Parathyroid adenoma (tissue), 2 donors: ENCODE measurements around the gene NCAN.
"Not testable (repeated sequence)": the region's sequence is repeated elsewhere in the genome, so short reads cannot be mapped to it uniquely, and the experiment has no call there.

Experiments
- H2AFZ ChIP-seq: fragments of 300-600 bp; sonication (generic); one replicate; pipeline ENCODE4 v1.7.0; 2017; ENCODE audit warnings: antibody characterized with exemption, mild to moderate bottlenecking
- H3K27ac ChIP-seq: fragments of 300-600 bp; sonication (generic); one replicate; pipeline ENCODE4 v1.7.0; 2017
- H3K27me3 ChIP-seq: fragments of 300-600 bp; sonication (generic); one replicate; pipeline ENCODE4 v1.7.0; 2017; ENCODE audit warnings: low read length; ENCODE audit not compliant: control insufficient read depth, insufficient read depth
- H3K36me3 ChIP-seq: fragments of 300-600 bp; sonication (generic); one replicate; pipeline ENCODE4 v1.7.0; 2017; ENCODE audit warnings: low read length; ENCODE audit not compliant: control insufficient read depth, insufficient read depth
- H3K4me1 ChIP-seq: fragments of 300-600 bp; sonication (generic); one replicate; pipeline ENCODE4 v1.7.0; 2017; ENCODE audit warnings: control low read depth
- H3K4me2 ChIP-seq: fragments of 300-600 bp; sonication (generic); one replicate; pipeline ENCODE4 v1.7.0; 2017; ENCODE audit warnings: low read length
- H3K4me3 ChIP-seq: fragments of 300-600 bp; sonication (generic); one replicate; pipeline ENCODE4 v1.7.0; 2017; ENCODE audit warnings: low read depth, low read length
- H3K79me2 ChIP-seq: fragments of 300-600 bp; sonication (generic); one replicate; pipeline ENCODE4 v1.7.0; 2017; ENCODE audit warnings: control low read depth
- H3K9ac ChIP-seq: fragments of 300-600 bp; sonication (generic); one replicate; pipeline ENCODE4 v1.7.0; 2017; ENCODE audit warnings: mild to moderate bottlenecking
- H3K9me3 ChIP-seq: fragments of 300-600 bp; sonication (generic); one replicate; pipeline ENCODE4 v1.7.0; 2017; ENCODE audit warnings: low read length; ENCODE audit not compliant: control insufficient read depth
- CTCF ChIP-seq: fragments of 300-600 bp; sonication (generic); IDR thresholded peaks from one replicate; pipeline ENCODE4 v1.7.0; 2017; ENCODE audit warnings: antibody characterized with exemption, mild to moderate bottlenecking
- donor health status: primary hyperparathyroidism.

NCAN gene

DNA sequence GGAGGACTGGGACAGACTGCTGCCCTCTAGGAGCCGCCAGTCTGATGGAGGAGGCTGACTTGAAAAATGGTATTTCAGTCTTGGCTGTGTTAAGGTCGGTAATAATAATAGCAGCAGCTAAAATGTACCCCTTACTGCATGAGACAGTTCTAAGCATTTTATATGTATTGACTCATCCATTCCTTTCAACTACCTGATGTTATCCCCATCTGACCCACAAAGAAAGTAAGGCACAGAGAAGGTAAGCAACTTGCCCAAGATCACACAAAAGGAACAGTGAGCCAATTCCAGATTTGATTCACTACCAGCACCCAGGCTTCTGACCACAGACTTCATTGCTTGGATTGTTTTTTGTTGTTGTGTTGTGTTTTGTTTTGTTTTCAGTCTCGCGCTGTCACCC, 4.0 kb downstream of the NCAN start:
- Histone ChIP-seq H3K9ac (no peak overlapping the region), H2AFZ (no peak overlapping the region), H3K36me3 (no peaks in the 10 kb centered on the region), H3K9me3 (no peaks in the 10 kb centered on the region), H3K4me3 (no peak overlapping the region), H3K79me2 (no peaks in the 10 kb centered on the region), H3K4me1 (no peaks in the 10 kb centered on the region), H3K27me3 (peaks cover 7% of the 10 kb centered on the region), H3K27ac (no peak overlapping the region), H3K4me2 (no peak overlapping the region)
- no peak for TF ChIP-seq CTCF

DNA sequence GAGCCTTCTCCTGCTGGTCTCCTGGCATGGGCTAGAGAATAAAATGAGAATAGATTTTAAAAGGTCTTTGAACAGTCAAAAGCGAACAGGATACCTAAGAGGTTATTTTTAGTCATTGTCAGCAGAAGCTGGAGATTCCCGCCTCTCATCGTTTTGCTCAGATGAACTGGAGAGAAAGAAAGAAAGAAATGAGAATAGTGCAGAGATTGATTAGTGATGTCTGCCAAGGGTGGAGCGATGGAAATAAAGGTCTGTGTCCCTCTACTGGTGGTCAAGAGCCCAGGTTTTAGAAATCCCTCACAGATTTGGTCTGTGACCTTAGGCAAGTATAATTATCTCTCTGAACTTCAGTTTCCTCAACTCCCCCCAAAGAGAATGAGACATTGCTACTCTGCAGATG, 5.3 kb downstream of the NCAN start:
- Histone ChIP-seq H3K4me1 (no peaks in the 10 kb centered on the region), H3K9me3 (no peaks in the 10 kb centered on the region), H3K27me3 (peaks cover 7% of the 10 kb centered on the region), H3K4me3 (no peak overlapping the region), H3K79me2 (no peaks in the 10 kb centered on the region), H3K4me2 (no peak overlapping the region), H3K27ac (no peak overlapping the region), H3K36me3 (no peaks in the 10 kb centered on the region), H2AFZ (no peak overlapping the region), H3K9ac (no peak overlapping the region)
- TF ChIP-seq CTCF: no peak

DNA sequence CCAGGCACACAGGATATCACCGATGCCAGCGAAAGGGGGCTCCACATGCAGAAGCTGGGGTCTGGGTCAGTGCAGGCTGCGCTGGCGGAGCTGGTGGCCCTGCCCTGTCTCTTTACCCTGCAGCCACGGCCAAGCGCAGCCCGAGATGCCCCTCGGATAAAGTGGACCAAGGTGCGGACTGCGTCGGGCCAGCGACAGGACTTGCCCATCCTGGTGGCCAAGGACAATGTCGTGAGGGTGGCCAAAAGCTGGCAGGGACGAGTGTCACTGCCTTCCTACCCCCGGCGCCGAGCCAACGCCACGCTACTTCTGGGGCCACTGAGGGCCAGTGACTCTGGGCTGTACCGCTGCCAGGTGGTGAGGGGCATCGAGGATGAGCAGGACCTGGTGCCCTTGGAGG, 7.2 kb downstream of the NCAN start:
- Histone ChIP-seq H3K4me2 (no peak overlapping the region), H3K4me1 (no peaks in the 10 kb centered on the region), H3K27ac (no peak overlapping the region), H3K36me3 (no peaks in the 10 kb centered on the region), H3K9me3 (no peaks in the 10 kb centered on the region), H3K79me2 (no peaks in the 10 kb centered on the region), H3K27me3 (no peaks in the 10 kb centered on the region), H2AFZ (no peak overlapping the region), H3K4me3 (no peak overlapping the region), H3K9ac (no peak overlapping the region)
- TF ChIP-seq CTCF: no peak

DNA sequence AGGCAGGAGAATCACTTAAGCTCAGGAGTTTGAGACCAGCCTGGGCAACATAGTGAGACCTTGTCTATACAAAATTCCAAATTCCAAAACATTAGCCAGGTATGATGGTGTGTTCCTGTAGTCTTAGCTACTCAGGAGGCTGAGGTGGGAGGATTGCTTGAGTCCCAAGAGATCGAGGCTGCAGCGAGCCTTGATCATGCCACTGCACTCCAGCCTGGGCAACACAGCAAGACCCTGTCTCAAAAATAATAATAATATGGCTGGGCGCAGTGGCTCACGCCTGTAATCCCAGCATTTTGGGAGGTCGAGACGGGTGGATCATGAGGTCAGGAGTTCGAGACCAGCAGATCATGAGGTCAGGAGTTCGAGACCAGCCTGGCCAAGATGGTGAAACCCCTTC, 9.2 kb downstream of the NCAN start:
- H3K9ac ChIP-seq, H3K4me2 ChIP-seq, H3K4me3 ChIP-seq, H3K27ac ChIP-seq, H3K4me1 ChIP-seq, H3K36me3 ChIP-seq, H3K9me3 ChIP-seq, H3K79me2 ChIP-seq, H2AFZ ChIP-seq, H3K27me3 ChIP-seq: not testable (repeated sequence)

- Histone ChIP-seq H2AFZ (no peak overlapping the region), H3K79me2 (no peaks in the 10 kb centered on the region), H3K4me2 (no peak overlapping the region), H3K9ac (no peak overlapping the region), H3K36me3 (no peaks in the 10 kb centered on the region), H3K27ac (no peak overlapping the region), H3K4me1 (no peaks in the 10 kb centered on the region), H3K27me3 (no peaks in the 10 kb centered on the region), H3K4me3 (no peak overlapping the region), H3K9me3 (no peaks in the 10 kb centered on the region)
- no peak for TF ChIP-seq CTCF
Measured at GRCh38 chr19:19223060-19223459, 11.3 kb downstream of the NCAN start.
